Measurements from ENCODE around the gene RFT1. TPM values are rescaled to one million over a fixed set of nuclear protein-coding genes. Genes with fewer than 3 reads are reported as not detected.

Gene RFT1
- total RNA-seq, 2 experiments from 2014 or later, result 8.5 to 10.2 TPM

- H3K4me1 ChIP-seq (ENCODE audit: insufficient read depth, low read length), result peaks cover 8% of the 10 kb centered on the region
- TF ChIP-seq CTCF (IDR thresholded peaks at IDR 0.05), result no peak
- no peak overlapping the region for H3K4me3 ChIP-seq (ENCODE audit: low read length)
- intact Hi-C loops (cut with DNase I, micrococcal nuclease), result no loop called here
- H3K36me3 Mint-ChIP-seq (ENCODE audit: low read depth), result peaks cover 53% of the 10 kb centered on the region
- no peak overlapping the region for H3K4me3 Mint-ChIP-seq
- no peaks in the 10 kb centered on the region for H3K27me3 ChIP-seq (ENCODE audit: control insufficient read depth in 1 of 2, insufficient read depth in 2 of 2, low read length in 2 of 2)
- ChIA-PET CTCF (interaction anchor here (4.1 kb wide), 1 partner anchor 79 kb away, joined by 45 read pairs; no protein-coding TSS in a partner anchor), POLR2A (no interaction called here)
- H3K36me3 ChIP-seq (ENCODE audit: insufficient read depth, low read length), result peaks cover 76% of the 10 kb centered on the region
- no peaks in the 10 kb centered on the region for H3K4me1 Mint-ChIP-seq (ENCODE audit: low read depth)
- no peaks in the 10 kb centered on the region for H3K9me3 Mint-ChIP-seq
- H3K27me3 Mint-ChIP-seq, result no peaks in the 10 kb centered on the region
- DNase-seq (no peak), ATAC-seq (ENCODE audit: poor library complexity) (no peak)
- no peak overlapping the region for H3K27ac Mint-ChIP-seq
- H3K9me3 ChIP-seq (ENCODE audit: control insufficient read depth in 1 of 2, insufficient read depth in 1 of 2, low read length in 2 of 2), result no peaks in the 10 kb centered on the region
- no peak overlapping the region for H3K27ac ChIP-seq (ENCODE audit: low read depth in 1 of 2, low read length in 2 of 2)
Measured at GRCh38 chr3:53116956-53117355, 13.3 kb downstream of the RFT1 start.

- Mint-ChIP-seq H3K4me1 (ENCODE audit: low read depth) (peaks cover 6% of the 10 kb centered on the region), H3K36me3 (ENCODE audit: low read depth) (peaks cover 43% of the 10 kb centered on the region), H3K9me3 (no peaks in the 10 kb centered on the region), H3K4me3 (no peak overlapping the region), H3K27ac (no peak overlapping the region), H3K27me3 (no peaks in the 10 kb centered on the region)
- H3K4me1 ChIP-seq (ENCODE audit: insufficient read depth, low read length), result peaks cover 15% of the 10 kb centered on the region
- intact Hi-C loops (cut with DNase I, micrococcal nuclease), result loop anchor here (1.0 to 5.0 kb wide), 3 partner anchors 82 to 598 kb away; no protein-coding TSS in a partner anchor
- ChIA-PET CTCF (interaction anchor here (0.8 to 4.1 kb wide), 4 partner anchors 14 to 85 kb away, joined by 4 to 45 read pairs (median 6); no protein-coding TSS in a partner anchor), POLR2A (interaction anchor here (1.2 to 1.5 kb wide), 3 partner anchors 49 to 131 kb away, joined by 3 to 6 read pairs (median 3); no protein-coding TSS in a partner anchor)
- DNase-seq (peak in 2 of 14 experiments; percentile 38 to 50), ATAC-seq (ENCODE audit: poor library complexity) (no peak)
- H3K4me3 ChIP-seq (ENCODE audit: low read length), result no peak overlapping the region
- H3K36me3 ChIP-seq (ENCODE audit: insufficient read depth, low read length), result peaks cover 69% of the 10 kb centered on the region
- no peaks in the 10 kb centered on the region for H3K9me3 ChIP-seq (ENCODE audit: control insufficient read depth in 1 of 2, insufficient read depth in 1 of 2, low read length in 2 of 2)
- TF ChIP-seq CTCF (IDR thresholded peaks at IDR 0.05), result no peak
- no peaks in the 10 kb centered on the region for H3K27me3 ChIP-seq (ENCODE audit: control insufficient read depth in 1 of 2, insufficient read depth in 2 of 2, low read length in 2 of 2)
- no peak overlapping the region for H3K27ac ChIP-seq (ENCODE audit: low read depth in 1 of 2, low read length in 2 of 2)
Measured at GRCh38 chr3:53114412-53115074, 15.7 kb downstream of the RFT1 start.

GRCh38 chr3:53114011-53114400 is 16.2 kb downstream of the RFT1 start:
- H3K4me3 ChIP-seq (ENCODE audit: low read length), result no peak overlapping the region
- Mint-ChIP-seq H3K4me3 (no peak overlapping the region), H3K9me3 (no peaks in the 10 kb centered on the region), H3K4me1 (ENCODE audit: low read depth) (peaks cover 12% of the 10 kb centered on the region), H3K36me3 (ENCODE audit: low read depth) (peaks cover 43% of the 10 kb centered on the region), H3K27ac (no peak overlapping the region), H3K27me3 (no peaks in the 10 kb centered on the region)
- DNase-seq (peak; percentile 65 to 90 (median 78)), ATAC-seq (ENCODE audit: poor library complexity) (peak; percentile 71)
- ChIA-PET POLR2A (interaction anchor here (1.2 to 1.5 kb wide), 3 partner anchors 50 to 130 kb away, joined by 3 to 6 read pairs (median 3); no protein-coding TSS in a partner anchor), CTCF (interaction anchor here (0.8 to 4.1 kb wide), 4 partner anchors 14 to 86 kb away, joined by 4 to 45 read pairs (median 6); no protein-coding TSS in a partner anchor)
- no peaks in the 10 kb centered on the region for H3K27me3 ChIP-seq (ENCODE audit: control insufficient read depth in 1 of 2, insufficient read depth in 2 of 2, low read length in 2 of 2)
- peaks cover 69% of the 10 kb centered on the region for H3K36me3 ChIP-seq (ENCODE audit: insufficient read depth, low read length)
- H3K4me1 ChIP-seq (ENCODE audit: insufficient read depth, low read length), result peaks cover 20% of the 10 kb centered on the region
- no peak overlapping the region for H3K27ac ChIP-seq (ENCODE audit: low read depth in 1 of 2, low read length in 2 of 2)
- peak; percentile 92 for TF ChIP-seq CTCF (IDR thresholded peaks at IDR 0.05)
- intact Hi-C loops (cut with DNase I, micrococcal nuclease), result loop anchor here (1.0 to 5.0 kb wide), 3 partner anchors 82 to 598 kb away; no protein-coding TSS in a partner anchor
- no peaks in the 10 kb centered on the region for H3K9me3 ChIP-seq (ENCODE audit: control insufficient read depth in 1 of 2, insufficient read depth in 1 of 2, low read length in 2 of 2)
